BJ (cell line): ENCODE results near the gene C10orf53. TPM values are rescaled to one million over a fixed set of nuclear protein-coding genes. Genes with fewer than 3 reads are reported as not detected.
"Not testable (repeated sequence)": the region's sequence is repeated elsewhere in the genome, so short reads cannot be mapped to it uniquely, and the experiment has no call there.

Experiments
- CTCF ChIA-PET: fragments of 350-600 bp; formaldehyde crosslinking; extraction: SDS; loops from one replicate; lab custom pipeline; 2021; ENCODE audit warnings: antibody characterized with exemption, inconsistent platforms; lab: Yijun Ruan, JAX
- POLR2A ChIA-PET: fragments of 300-600 bp; sonication (Branson Sonifier 250); formaldehyde crosslinking; extraction: SDS; loops from one replicate; lab custom pipeline; 2021; ENCODE audit warnings: antibody characterized with exemption; lab: Charles Lee
- DNase-seq: peaks from one replicate; pipeline ENCODE4 v3.0.0-alpha.2; 2011; ENCODE audit warnings: low read depth
- H3K27me3 ChIP-seq: 2 replicates; pipeline ENCODE4 v1.6.0; 2011; ENCODE audit warnings: low read length; ENCODE audit not compliant: control insufficient read depth, insufficient read depth
- H3K36me3 ChIP-seq: 2 replicates; pipeline ENCODE4 v1.5.1; 2011; ENCODE audit warnings: low read length; ENCODE audit not compliant: control insufficient read depth, insufficient read depth
- H3K4me3 ChIP-seq: 2 replicates; pipeline ENCODE4 v1.5.1; 2011; ENCODE audit warnings: low read depth, mild to moderate bottlenecking, control low read depth, low read length
- polyA plus RNA-seq: library from polyadenylated mRNA; depleted of rRNA; stranded (reverse); fragments of >200 nt; gene quantifications from 2 replicates; pipeline ENCODE4 v1.2.3, GENCODE V29; 2011
- TF ChIP-seq, protein P1 (sequence below): IDR thresholded peaks from 2 replicates; pipeline ENCODE4 v1.5.1; 2011; ENCODE audit warnings: low read depth, mild to moderate bottlenecking, control low read depth, inconsistent platforms, low read length, moderate library complexity; ENCODE audit not compliant: insufficient read depth

Gene C10orf53
- polyA plus RNA-seq, 1 experiment: not detected

DNA sequence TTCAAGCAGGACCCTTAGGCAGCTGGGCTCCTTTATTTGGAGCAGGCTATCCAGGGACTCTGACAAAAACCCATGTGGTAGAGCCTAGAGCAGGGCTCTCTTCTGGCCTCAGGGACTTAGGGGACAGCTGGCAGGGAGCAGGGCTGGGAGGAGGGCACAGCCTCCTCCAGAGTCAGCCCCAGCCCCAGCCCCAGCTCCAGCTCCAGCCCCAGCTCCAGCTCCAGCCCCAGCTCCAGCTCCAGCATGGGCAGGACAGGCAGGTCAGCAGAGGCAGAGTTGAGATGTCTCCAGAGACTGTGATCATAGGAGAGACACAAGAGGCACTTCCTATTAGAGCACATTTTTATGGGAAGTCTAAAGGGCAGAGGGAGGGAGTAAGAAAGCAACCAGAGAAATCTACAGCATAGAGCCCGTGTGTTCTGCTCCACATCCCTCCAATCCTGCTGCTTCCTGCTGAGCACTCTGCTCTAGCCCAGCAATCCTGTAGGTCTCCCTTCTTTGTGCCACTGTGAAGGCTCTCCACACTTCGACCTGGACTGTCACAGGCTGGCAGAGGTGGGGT is 13.3 kb upstream of the C10orf53 start:
- H3K27me3 ChIP-seq: peaks cover 21% of the 10 kb centered on the region
- no peak overlapping the region for H3K4me3 ChIP-seq
- ChIA-PET CTCF (no interaction called here), POLR2A (no interaction called here)
- no peaks in the 10 kb centered on the region for H3K36me3 ChIP-seq
- DNase-seq: no peak
- TF ChIP-seq, protein P1, sequence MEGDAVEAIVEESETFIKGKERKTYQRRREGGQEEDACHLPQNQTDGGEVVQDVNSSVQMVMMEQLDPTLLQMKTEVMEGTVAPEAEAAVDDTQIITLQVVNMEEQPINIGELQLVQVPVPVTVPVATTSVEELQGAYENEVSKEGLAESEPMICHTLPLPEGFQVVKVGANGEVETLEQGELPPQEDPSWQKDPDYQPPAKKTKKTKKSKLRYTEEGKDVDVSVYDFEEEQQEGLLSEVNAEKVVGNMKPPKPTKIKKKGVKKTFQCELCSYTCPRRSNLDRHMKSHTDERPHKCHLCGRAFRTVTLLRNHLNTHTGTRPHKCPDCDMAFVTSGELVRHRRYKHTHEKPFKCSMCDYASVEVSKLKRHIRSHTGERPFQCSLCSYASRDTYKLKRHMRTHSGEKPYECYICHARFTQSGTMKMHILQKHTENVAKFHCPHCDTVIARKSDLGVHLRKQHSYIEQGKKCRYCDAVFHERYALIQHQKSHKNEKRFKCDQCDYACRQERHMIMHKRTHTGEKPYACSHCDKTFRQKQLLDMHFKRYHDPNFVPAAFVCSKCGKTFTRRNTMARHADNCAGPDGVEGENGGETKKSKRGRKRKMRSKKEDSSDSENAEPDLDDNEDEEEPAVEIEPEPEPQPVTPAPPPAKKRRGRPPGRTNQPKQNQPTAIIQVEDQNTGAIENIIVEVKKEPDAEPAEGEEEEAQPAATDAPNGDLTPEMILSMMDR: no peak

GRCh38 chr10:49666685-49667084 is 12.8 kb upstream of the C10orf53 start:
- no peak for DNase-seq
- TF ChIP-seq, protein P1: no peak
- Histone ChIP-seq H3K4me3 (no peak overlapping the region), H3K27me3 (peaks cover 21% of the 10 kb centered on the region), H3K36me3 (no peaks in the 10 kb centered on the region)
- ChIA-PET CTCF (no interaction called here), POLR2A (no interaction called here)

DNA sequence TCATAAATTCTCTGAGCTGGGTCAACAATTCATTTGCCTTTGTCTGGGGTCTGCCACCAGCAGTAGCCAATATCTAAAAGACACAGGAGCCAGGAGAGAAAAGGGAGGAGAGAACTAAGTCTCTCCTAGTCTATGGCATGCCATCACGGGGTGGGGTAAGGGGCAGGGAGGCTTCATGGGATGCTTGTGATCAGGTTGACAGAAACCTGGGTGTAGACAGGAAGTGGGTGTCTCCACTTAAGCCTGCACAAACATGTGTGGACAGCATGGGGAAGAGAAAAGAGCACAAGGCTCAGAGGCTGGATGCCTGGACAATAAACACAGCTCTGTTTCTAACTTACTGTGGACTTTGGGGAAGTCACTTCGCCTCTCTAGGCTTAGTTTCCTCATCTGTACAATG is 11.5 kb upstream of the C10orf53 start:
- Histone ChIP-seq H3K27me3 (peaks cover 21% of the 10 kb centered on the region), H3K4me3 (no peak overlapping the region), H3K36me3 (no peaks in the 10 kb centered on the region)
- DNase-seq: no peak
- ChIA-PET POLR2A (no interaction called here), CTCF (no interaction called here)
- TF ChIP-seq, protein P1: no peak

- Histone ChIP-seq H3K36me3 (no peaks in the 10 kb centered on the region), H3K27me3 (peaks cover 21% of the 10 kb centered on the region), H3K4me3 (no peak overlapping the region)
- no peak for DNase-seq
- ChIA-PET POLR2A (no interaction called here), CTCF (interaction anchor here (0.7 kb wide), 1 partner anchor 30 kb away, joined by 3 read pairs; no protein-coding TSS in a partner anchor)
- TF ChIP-seq, protein P1: no peak
Observed at GRCh38 chr10:49668684-49669083, 10.8 kb upstream of the C10orf53 start.

GRCh38 chr10:49678827-49679479 is 498 bp upstream of the C10orf53 start:
- ChIA-PET POLR2A (no interaction called here), CTCF (no interaction called here)
- H3K4me3 ChIP-seq: 0 out of 2 replicates have a peak overlapping the region, but pooled peaks have one; percentile 7
- TF ChIP-seq, protein P1: no peak
- peaks cover 2% of the 10 kb centered on the region; the same call in 1 of the 2 replicates for H3K27me3 ChIP-seq
- no peak for DNase-seq
- H3K36me3 ChIP-seq: no peaks in the 10 kb centered on the region

GRCh38 chr10:49682449-49682848 is 3.0 kb downstream of the C10orf53 start:
- DNase-seq, H3K36me3 ChIP-seq, POLR2A ChIA-PET, H3K4me3 ChIP-seq, H3K27me3 ChIP-seq, CTCF ChIA-PET: not testable (repeated sequence)
